HG03196 (cell line): Measurements from ENCODE around the gene CRB3.

Source experiments
- ATAC-seq: cut with Tn5 transposase; IDR thresholded peaks from one replicate; pipeline ENCODE4 v1.9.1; 2021; ENCODE audit not compliant: unreplicated experiment

The CRB3 gene

GRCh38 chr19:6465663-6466062, 1.6 kb downstream of the CRB3 start:
- no peak for ATAC-seq

GRCh38 chr19:6466526-6467248, 2.6 kb downstream of the CRB3 start:
- no peak for ATAC-seq

- ATAC-seq, result no peak
Observed at GRCh38 chr19:6467384-6467783, 3.3 kb downstream of the CRB3 start.

GRCh38 chr19:6470173-6470572, 6.1 kb downstream of the CRB3 start:
- no peak for ATAC-seq

- no peak for ATAC-seq
Observed at GRCh38 chr19:6471076-6471475, 7.0 kb downstream of the CRB3 start.

GRCh38 chr19:6472713-6473112, 8.6 kb downstream of the CRB3 start:
- no peak for ATAC-seq

GRCh38 chr19:6473647-6474046, 9.6 kb downstream of the CRB3 start:
- ATAC-seq, result no peak

GRCh38 chr19:6475321-6476108, 11.4 kb downstream of the CRB3 start:
- no peak for ATAC-seq

GRCh38 chr19:6476155-6476895, 12.3 kb downstream of the CRB3 start:
- ATAC-seq, result no peak

GRCh38 chr19:6476896-6477431, 12.9 kb downstream of the CRB3 start:
- ATAC-seq, result no peak

GRCh38 chr19:6478815-6479214, 14.7 kb downstream of the CRB3 start:
- no peak for ATAC-seq

GRCh38 chr19:6479836-6480398, 15.8 kb downstream of the CRB3 start:
- no peak for ATAC-seq

GRCh38 chr19:6480848-6481415, 16.9 kb downstream of the CRB3 start:
- no peak for ATAC-seq

GRCh38 chr19:6481541-6482342, 17.7 kb downstream of the CRB3 start, which contains the start of gene DENND1C:
TSS of gene DENND1C (minus strand) at chr19:6481787. CDS start at chr19:6481695, 92 bp downstream.
- peak; percentile 70 for ATAC-seq

GRCh38 chr19:6482343-6482686, 18.2 kb downstream of the CRB3 start:
- ATAC-seq, result no peak

- ATAC-seq, result no peak
Observed at GRCh38 chr19:6483235-6483634, 19.2 kb downstream of the CRB3 start.

GRCh38 chr19:6484230-6484629, 20.2 kb downstream of the CRB3 start:
- ATAC-seq, result no peak

- ATAC-seq, result no peak
Observed at GRCh38 chr19:6484831-6485230, 20.8 kb downstream of the CRB3 start.

- no peak for ATAC-seq
Observed at GRCh38 chr19:6489278-6490061, 25.4 kb downstream of the CRB3 start.
